Subcutaneous adipose tissue (tissue), 4 donors: ENCODE measurements around the gene SLC6A6. TPM values are rescaled to one million over a fixed set of nuclear protein-coding genes. Genes with fewer than 3 reads are reported as not detected.

ENCODE experiments used
- CTCF ChIP-seq: fragments of 450-650 bp; IDR thresholded peaks from one replicate; pipeline ENCODE4 v1.5.1; 2016; ENCODE audit warnings: low read depth, mild to moderate bottlenecking, control low read depth, antibody characterized with exemption, moderate library complexity
- total RNA-seq, 4 donors: library from RNA; depleted of rRNA; stranded (reverse); fragments of >200 nt; gene quantifications; one replicate each; pipeline ENCODE4 v1.1.0, GENCODE V29; 2016

SLC6A6 gene
- total RNA-seq, 4 donors from 2014 or later = 20.5 to 64.8 (median 30.7) TPM

GRCh38 chr3:14362890-14363289, 39.5 kb upstream of the SLC6A6 start:
- no peak for TF ChIP-seq CTCF

GRCh38 chr3:14363379-14363778, 39.0 kb upstream of the SLC6A6 start:
- no peak for TF ChIP-seq CTCF

GRCh38 chr3:14363991-14364390, 38.4 kb upstream of the SLC6A6 start:
- no peak for TF ChIP-seq CTCF

- TF ChIP-seq CTCF = no peak
Observed at GRCh38 chr3:14364580-14365292, 37.7 kb upstream of the SLC6A6 start.

GRCh38 chr3:14366248-14366647, 36.2 kb upstream of the SLC6A6 start:
- no peak for TF ChIP-seq CTCF

- no peak for TF ChIP-seq CTCF
Observed at GRCh38 chr3:14366915-14367823, 35.2 kb upstream of the SLC6A6 start.

GRCh38 chr3:14368146-14368545, 34.3 kb upstream of the SLC6A6 start:
- TF ChIP-seq CTCF = no peak
